D341Med (cell line): ENCODE results near the gene PSD2.
A peak's percentile ranks its signal among the peaks of the same experiment; 100 is the strongest.

Experiments used
- DNase-seq: peaks from one replicate; pipeline ENCODE4 v3.0.0; 2012; ENCODE audit warnings: low spot score

The PSD2 gene

GRCh38 chr5:139856714-139857113 is 61.1 kb downstream of the PSD2 start:
- no peak for DNase-seq

GRCh38 chr5:139859013-139859412 is 63.4 kb downstream of the PSD2 start:
- DNase-seq, result no peak

GRCh38 chr5:139861021-139861888 is 65.6 kb downstream of the PSD2 start:
- no peak for DNase-seq

- no peak for DNase-seq
These were observed 66.2 kb downstream of the PSD2 start for GRCh38 chr5:139861889-139862207.

- no peak for DNase-seq
These were observed 66.7 kb downstream of the PSD2 start for GRCh38 chr5:139862313-139862712.

GRCh38 chr5:139862803-139863202 is 67.2 kb downstream of the PSD2 start:
- DNase-seq, result no peak

- DNase-seq, result no peak
These were observed 67.8 kb downstream of the PSD2 start for GRCh38 chr5:139863361-139863760.

GRCh38 chr5:139863855-139864558 is 68.4 kb downstream of the PSD2 start:
- DNase-seq, result peak; percentile 85

- no peak for DNase-seq
These were observed 69.3 kb downstream of the PSD2 start for GRCh38 chr5:139864716-139865483.

- DNase-seq, result no peak
These were observed 71.5 kb downstream of the PSD2 start for GRCh38 chr5:139867109-139867508.

GRCh38 chr5:139867581-139867980 is 72.0 kb downstream of the PSD2 start:
- DNase-seq, result no peak

- DNase-seq, result no peak
These were observed 73.6 kb downstream of the PSD2 start for GRCh38 chr5:139869042-139869790.

- no peak for DNase-seq
These were observed 75.1 kb downstream of the PSD2 start for GRCh38 chr5:139870677-139871076.

GRCh38 chr5:139871614-139872013 is 76.0 kb downstream of the PSD2 start:
- DNase-seq, result no peak

- no peak for DNase-seq
These were observed 76.6 kb downstream of the PSD2 start for GRCh38 chr5:139872052-139872766.

GRCh38 chr5:139872851-139873794 is 77.5 kb downstream of the PSD2 start:
- no peak for DNase-seq

- DNase-seq, result no peak
These were observed 80.3 kb downstream of the PSD2 start for GRCh38 chr5:139875957-139876356.

GRCh38 chr5:139877129-139877597 is 81.6 kb downstream of the PSD2 start:
- DNase-seq, result no peak

- no peak for DNase-seq
These were observed 82.5 kb downstream of the PSD2 start for GRCh38 chr5:139878093-139878492.
